GM18502 (cell line): Measurements from ENCODE around the gene FHL3.
"Not testable (repeated sequence)": the region's sequence is repeated elsewhere in the genome, so short reads cannot be mapped to it uniquely, and the experiment has no call there.

Experiments
- ATAC-seq: cut with Tn5 transposase; IDR thresholded peaks from one replicate; pipeline ENCODE4 v1.9.1; 2021; ENCODE audit warnings: mild to moderate bottlenecking; ENCODE audit not compliant: unreplicated experiment, poor library complexity

The FHL3 gene

GRCh38 chr1:37995751-37996345 lies 9.5 kb downstream of the FHL3 start:
- no peak for ATAC-seq

- ATAC-seq = no peak
Measured at GRCh38 chr1:37994886-37995566, 10.3 kb downstream of the FHL3 start.

GRCh38 chr1:37989361-37989930 lies 15.9 kb downstream of the FHL3 start:
- peak; percentile 32 for ATAC-seq

GRCh38 chr1:37987679-37988078 lies 17.6 kb downstream of the FHL3 start:
- no peak for ATAC-seq

GRCh38 chr1:37983546-37983945 lies 21.8 kb downstream of the FHL3 start:
- no peak for ATAC-seq

GRCh38 chr1:37978541-37978940 lies 26.8 kb downstream of the FHL3 start:
- no peak for ATAC-seq

- not testable (repeated sequence) for ATAC-seq
Measured at GRCh38 chr1:37975083-37975482, 30.2 kb downstream of the FHL3 start.

- no peak for ATAC-seq
Measured at GRCh38 chr1:37974567-37974966, 30.7 kb downstream of the FHL3 start.

GRCh38 chr1:37973684-37974083 lies 31.6 kb downstream of the FHL3 start:
- not testable (repeated sequence) for ATAC-seq

- no peak for ATAC-seq
Measured at GRCh38 chr1:37965301-37965700, 40.0 kb downstream of the FHL3 start.

- ATAC-seq = not testable (repeated sequence)
Measured at GRCh38 chr1:37964106-37964505, 41.2 kb downstream of the FHL3 start.

GRCh38 chr1:37958690-37959089 lies 46.6 kb downstream of the FHL3 start:
- no peak for ATAC-seq

- ATAC-seq = no peak
Measured at GRCh38 chr1:37955685-37956084, 49.6 kb downstream of the FHL3 start.

- no peak for ATAC-seq
Measured at GRCh38 chr1:37954316-37954971, 50.9 kb downstream of the FHL3 start.

GRCh38 chr1:37952738-37953137 lies 52.6 kb downstream of the FHL3 start:
- ATAC-seq = no peak

GRCh38 chr1:37951783-37952624 lies 53.3 kb downstream of the FHL3 start:
- ATAC-seq = no peak

- ATAC-seq = no peak
Measured at GRCh38 chr1:37951041-37951782, 54.1 kb downstream of the FHL3 start.

- no peak for ATAC-seq
Measured at GRCh38 chr1:37949524-37950152, 55.7 kb downstream of the FHL3 start.

- no peak for ATAC-seq
Measured at GRCh38 chr1:37948841-37949240, 56.5 kb downstream of the FHL3 start.
